Measurements from ENCODE around the gene GRPEL1. TPM values are rescaled to one million over a fixed set of nuclear protein-coding genes. Genes with fewer than 3 reads are reported as not detected.

Gene GRPEL1
- total RNA-seq, 1 donor from 2014 or later: 21.0 TPM

DNA sequence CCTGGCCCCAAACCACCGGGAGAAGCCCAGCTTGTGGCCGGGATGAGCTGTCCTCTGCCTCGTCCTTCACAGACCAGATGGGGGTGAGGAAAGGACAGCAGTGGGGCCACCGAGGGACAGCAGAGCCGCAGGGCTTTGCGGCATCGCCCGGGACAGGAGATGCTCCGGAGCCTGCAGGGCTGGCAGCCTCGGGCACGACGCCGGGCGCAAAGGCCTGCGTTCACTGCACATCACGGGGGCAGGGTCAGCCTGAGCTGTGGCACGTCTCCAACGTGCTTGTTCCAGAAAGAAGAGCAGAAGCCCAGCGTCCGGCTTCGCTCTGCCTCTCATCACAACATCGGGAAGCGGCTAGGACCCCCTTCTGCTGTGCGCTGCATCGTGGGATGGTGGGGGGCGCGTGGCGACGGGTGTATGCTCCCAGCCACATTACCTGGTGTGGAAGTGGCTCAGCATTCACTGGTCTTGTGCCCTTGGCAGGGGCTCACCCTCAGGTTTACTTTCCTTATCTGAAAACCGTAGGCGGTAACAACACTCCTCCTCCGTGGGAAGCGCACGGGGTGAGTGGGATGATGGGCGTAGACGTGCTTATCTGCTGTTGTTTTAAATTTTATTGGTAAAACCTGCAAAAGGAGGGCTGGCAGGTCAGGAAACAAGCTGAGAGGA, 17.3 kb downstream of the GRPEL1 start:
- Mint-ChIP-seq H3K27me3 (ENCODE audit: insufficient read depth, low read depth) (no peaks in the 10 kb centered on the region), H3K27ac (no peak overlapping the region), H3K4me3 (no peak overlapping the region), H3K36me3 (peaks cover 17% of the 10 kb centered on the region), H3K9me3 (no peaks in the 10 kb centered on the region), H3K4me1 (peaks cover 10% of the 10 kb centered on the region)
- Histone ChIP-seq H3K4me3 (no peak overlapping the region), H3K27ac (no peak overlapping the region), H3K36me3 (no peaks in the 10 kb centered on the region), H3K4me2 (no peak overlapping the region), H3K4me1 (no peaks in the 10 kb centered on the region), H2AFZ (replicated peaks) (no peak overlapping the region), H3K27me3 (no peaks in the 10 kb centered on the region), H3F3A (ENCODE audit: low read depth) (no peaks in the 10 kb centered on the region), H4K20me1 (ENCODE audit: low read depth) (peaks cover 59% of the 10 kb centered on the region), H3K79me2 (ENCODE audit: low read depth) (peaks cover 45% of the 10 kb centered on the region), H3K9me3 (ENCODE audit: low read depth) (no peaks in the 10 kb centered on the region), H3K9ac (no peak overlapping the region)
- DNase-seq (ENCODE audit: low spot score): no peak
- no peak for TF ChIP-seq EZH2phosphoT487 (IDR thresholded peaks at IDR 0.05)
- no peak for TF ChIP-seq EZH2 (IDR thresholded peaks at IDR 0.05)
- TF ChIP-seq, protein P1, sequence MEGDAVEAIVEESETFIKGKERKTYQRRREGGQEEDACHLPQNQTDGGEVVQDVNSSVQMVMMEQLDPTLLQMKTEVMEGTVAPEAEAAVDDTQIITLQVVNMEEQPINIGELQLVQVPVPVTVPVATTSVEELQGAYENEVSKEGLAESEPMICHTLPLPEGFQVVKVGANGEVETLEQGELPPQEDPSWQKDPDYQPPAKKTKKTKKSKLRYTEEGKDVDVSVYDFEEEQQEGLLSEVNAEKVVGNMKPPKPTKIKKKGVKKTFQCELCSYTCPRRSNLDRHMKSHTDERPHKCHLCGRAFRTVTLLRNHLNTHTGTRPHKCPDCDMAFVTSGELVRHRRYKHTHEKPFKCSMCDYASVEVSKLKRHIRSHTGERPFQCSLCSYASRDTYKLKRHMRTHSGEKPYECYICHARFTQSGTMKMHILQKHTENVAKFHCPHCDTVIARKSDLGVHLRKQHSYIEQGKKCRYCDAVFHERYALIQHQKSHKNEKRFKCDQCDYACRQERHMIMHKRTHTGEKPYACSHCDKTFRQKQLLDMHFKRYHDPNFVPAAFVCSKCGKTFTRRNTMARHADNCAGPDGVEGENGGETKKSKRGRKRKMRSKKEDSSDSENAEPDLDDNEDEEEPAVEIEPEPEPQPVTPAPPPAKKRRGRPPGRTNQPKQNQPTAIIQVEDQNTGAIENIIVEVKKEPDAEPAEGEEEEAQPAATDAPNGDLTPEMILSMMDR (IDR thresholded peaks at IDR 0.05): no peak

DNA sequence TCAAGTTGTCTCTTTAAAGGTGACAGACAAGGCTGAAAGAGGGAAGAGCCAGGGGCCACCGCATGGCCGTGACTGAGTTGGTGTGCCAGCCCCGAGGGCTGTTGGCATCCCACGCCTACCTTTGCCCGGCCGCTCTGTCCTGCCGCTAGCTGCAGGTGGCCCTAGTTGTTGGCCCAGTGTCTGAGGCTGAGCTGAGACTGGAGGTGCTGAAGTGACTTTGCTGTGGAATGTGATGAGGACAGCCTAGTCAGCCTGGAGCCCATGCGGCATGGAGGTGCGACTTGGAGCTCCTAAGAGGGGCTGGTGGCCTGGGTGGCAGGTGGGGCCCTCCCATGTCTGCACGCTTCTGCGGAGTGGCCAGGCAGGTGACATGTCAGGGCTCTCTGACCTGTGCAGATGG, 18.1 kb downstream of the GRPEL1 start:
- H3K4me1 ChIP-seq: no peaks in the 10 kb centered on the region
- DNase-seq (ENCODE audit: low spot score): no peak
- Mint-ChIP-seq H3K27ac (no peak overlapping the region), H3K9me3 (no peaks in the 10 kb centered on the region), H3K36me3 (peaks cover 16% of the 10 kb centered on the region), H3K4me3 (no peak overlapping the region), H3K27me3 (ENCODE audit: insufficient read depth, low read depth) (peaks cover 3% of the 10 kb centered on the region), H3K4me1 (peaks cover 19% of the 10 kb centered on the region)
- no peak overlapping the region for H3K4me2 ChIP-seq
- H3F3A ChIP-seq (ENCODE audit: low read depth): no peaks in the 10 kb centered on the region
- no peaks in the 10 kb centered on the region for H3K27me3 ChIP-seq
- no peak overlapping the region for H2AFZ ChIP-seq (replicated peaks)
- no peaks in the 10 kb centered on the region for H3K36me3 ChIP-seq
- H3K4me3 ChIP-seq: no peak overlapping the region
- no peak overlapping the region for H3K27ac ChIP-seq
- H3K9me3 ChIP-seq (ENCODE audit: low read depth): no peaks in the 10 kb centered on the region
- peaks cover 66% of the 10 kb centered on the region for H4K20me1 ChIP-seq (ENCODE audit: low read depth)
- H3K79me2 ChIP-seq (ENCODE audit: low read depth): peaks cover 53% of the 10 kb centered on the region
- no peak overlapping the region for H3K9ac ChIP-seq
- TF ChIP-seq, protein P1 (IDR thresholded peaks at IDR 0.05): no peak
- TF ChIP-seq EZH2 (IDR thresholded peaks at IDR 0.05) (no peak), EZH2phosphoT487 (IDR thresholded peaks at IDR 0.05) (no peak)

DNA sequence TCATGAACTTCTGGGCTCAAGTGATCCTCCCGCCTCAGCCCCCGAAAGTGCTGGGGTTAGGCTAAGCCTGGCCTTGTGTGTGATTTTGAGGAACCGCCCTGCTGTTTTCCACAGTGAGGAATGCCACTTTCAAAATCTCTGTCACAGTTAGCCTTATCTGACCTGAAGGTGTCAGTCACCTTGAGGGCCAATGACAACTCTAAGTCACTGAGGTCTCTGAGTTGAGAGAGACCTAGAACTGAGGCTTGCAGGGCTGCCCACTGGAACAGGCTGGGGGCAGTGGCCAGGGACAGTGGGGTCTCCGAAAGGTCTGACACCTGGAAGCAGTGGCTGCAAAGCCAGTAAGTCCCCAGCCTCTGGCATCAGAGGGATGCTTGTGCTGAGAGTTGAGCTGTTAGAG, 18.6 kb downstream of the GRPEL1 start:
- H3K9me3 Mint-ChIP-seq: no peaks in the 10 kb centered on the region
- no peak overlapping the region for H3K9ac ChIP-seq
- peaks cover under 1% of the 10 kb centered on the region for H3K27me3 ChIP-seq
- H3K27ac ChIP-seq: no peak overlapping the region
- H3K4me1 Mint-ChIP-seq: peaks cover 23% of the 10 kb centered on the region
- peaks cover 58% of the 10 kb centered on the region for H3K79me2 ChIP-seq (ENCODE audit: low read depth)
- H3K9me3 ChIP-seq (ENCODE audit: low read depth): no peaks in the 10 kb centered on the region
- no peak overlapping the region for H2AFZ ChIP-seq (replicated peaks)
- no peak for DNase-seq (ENCODE audit: low spot score)
- H3K4me2 ChIP-seq: no peak overlapping the region
- peaks cover 66% of the 10 kb centered on the region for H4K20me1 ChIP-seq (ENCODE audit: low read depth)
- no peaks in the 10 kb centered on the region for H3F3A ChIP-seq (ENCODE audit: low read depth)
- TF ChIP-seq EZH2phosphoT487 (IDR thresholded peaks at IDR 0.05): no peak
- TF ChIP-seq EZH2 (IDR thresholded peaks at IDR 0.05): no peak
- TF ChIP-seq, protein P1 (IDR thresholded peaks at IDR 0.05): no peak
- no peak overlapping the region for H3K4me3 ChIP-seq
- H3K27me3 Mint-ChIP-seq (ENCODE audit: insufficient read depth, low read depth): peaks cover 4% of the 10 kb centered on the region
- peaks cover 13% of the 10 kb centered on the region for H3K36me3 Mint-ChIP-seq
- H3K4me1 ChIP-seq: peaks cover 3% of the 10 kb centered on the region
- H3K27ac Mint-ChIP-seq: no peak overlapping the region
- no peak overlapping the region for H3K4me3 Mint-ChIP-seq
- no peaks in the 10 kb centered on the region for H3K36me3 ChIP-seq
